ENCODE measurements around the gene LAMA3. TPM values are rescaled to one million over a fixed set of nuclear protein-coding genes. Genes with fewer than 3 reads are reported as not detected.

LAMA3 gene, protein sequence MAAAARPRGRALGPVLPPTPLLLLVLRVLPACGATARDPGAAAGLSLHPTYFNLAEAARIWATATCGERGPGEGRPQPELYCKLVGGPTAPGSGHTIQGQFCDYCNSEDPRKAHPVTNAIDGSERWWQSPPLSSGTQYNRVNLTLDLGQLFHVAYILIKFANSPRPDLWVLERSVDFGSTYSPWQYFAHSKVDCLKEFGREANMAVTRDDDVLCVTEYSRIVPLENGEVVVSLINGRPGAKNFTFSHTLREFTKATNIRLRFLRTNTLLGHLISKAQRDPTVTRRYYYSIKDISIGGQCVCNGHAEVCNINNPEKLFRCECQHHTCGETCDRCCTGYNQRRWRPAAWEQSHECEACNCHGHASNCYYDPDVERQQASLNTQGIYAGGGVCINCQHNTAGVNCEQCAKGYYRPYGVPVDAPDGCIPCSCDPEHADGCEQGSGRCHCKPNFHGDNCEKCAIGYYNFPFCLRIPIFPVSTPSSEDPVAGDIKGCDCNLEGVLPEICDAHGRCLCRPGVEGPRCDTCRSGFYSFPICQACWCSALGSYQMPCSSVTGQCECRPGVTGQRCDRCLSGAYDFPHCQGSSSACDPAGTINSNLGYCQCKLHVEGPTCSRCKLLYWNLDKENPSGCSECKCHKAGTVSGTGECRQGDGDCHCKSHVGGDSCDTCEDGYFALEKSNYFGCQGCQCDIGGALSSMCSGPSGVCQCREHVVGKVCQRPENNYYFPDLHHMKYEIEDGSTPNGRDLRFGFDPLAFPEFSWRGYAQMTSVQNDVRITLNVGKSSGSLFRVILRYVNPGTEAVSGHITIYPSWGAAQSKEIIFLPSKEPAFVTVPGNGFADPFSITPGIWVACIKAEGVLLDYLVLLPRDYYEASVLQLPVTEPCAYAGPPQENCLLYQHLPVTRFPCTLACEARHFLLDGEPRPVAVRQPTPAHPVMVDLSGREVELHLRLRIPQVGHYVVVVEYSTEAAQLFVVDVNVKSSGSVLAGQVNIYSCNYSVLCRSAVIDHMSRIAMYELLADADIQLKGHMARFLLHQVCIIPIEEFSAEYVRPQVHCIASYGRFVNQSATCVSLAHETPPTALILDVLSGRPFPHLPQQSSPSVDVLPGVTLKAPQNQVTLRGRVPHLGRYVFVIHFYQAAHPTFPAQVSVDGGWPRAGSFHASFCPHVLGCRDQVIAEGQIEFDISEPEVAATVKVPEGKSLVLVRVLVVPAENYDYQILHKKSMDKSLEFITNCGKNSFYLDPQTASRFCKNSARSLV (N-terminal part only)
- 1.2 and 2.8 TPM in 2 replicates for total RNA-seq
- polyA plus RNA-seq (2012), result 1.9 TPM

DNA sequence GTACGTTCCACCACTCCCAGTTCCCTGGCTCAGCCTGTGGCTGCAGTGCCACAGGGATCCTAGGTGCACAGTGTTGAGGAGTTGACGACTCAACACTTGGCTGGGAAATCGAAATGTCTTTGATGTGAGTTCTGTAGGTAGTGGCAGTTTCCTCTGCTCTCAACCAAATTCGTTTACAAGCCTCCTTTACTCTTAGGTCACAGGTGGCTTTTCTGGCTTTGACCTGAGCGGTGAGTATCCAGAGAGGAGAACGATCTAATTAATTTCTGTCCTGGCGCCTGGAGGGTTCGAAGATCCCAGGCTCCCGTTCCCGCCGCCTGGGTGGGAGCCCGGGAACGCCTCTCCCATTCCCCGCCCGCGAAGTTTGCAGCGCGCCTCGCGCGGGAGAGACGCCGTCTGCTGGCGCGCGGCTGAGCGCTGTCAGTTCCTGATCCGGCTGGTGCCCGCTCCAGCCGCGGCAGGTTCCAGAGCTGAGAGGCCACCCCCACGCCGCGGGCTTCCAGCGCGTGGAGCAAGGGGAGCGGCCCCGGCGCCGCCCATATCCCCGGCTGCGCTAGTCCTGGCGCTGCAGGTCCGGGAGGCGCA lies at the start of gene LAMA3:
TSS of gene LAMA3 (plus strand) at position 423 of the 585 bp plus-strand sequence. CDS start 231 bp downstream, outside the sequence.
- DNase-seq (ENCODE audit: low read depth), result peak; percentile 55

DNA sequence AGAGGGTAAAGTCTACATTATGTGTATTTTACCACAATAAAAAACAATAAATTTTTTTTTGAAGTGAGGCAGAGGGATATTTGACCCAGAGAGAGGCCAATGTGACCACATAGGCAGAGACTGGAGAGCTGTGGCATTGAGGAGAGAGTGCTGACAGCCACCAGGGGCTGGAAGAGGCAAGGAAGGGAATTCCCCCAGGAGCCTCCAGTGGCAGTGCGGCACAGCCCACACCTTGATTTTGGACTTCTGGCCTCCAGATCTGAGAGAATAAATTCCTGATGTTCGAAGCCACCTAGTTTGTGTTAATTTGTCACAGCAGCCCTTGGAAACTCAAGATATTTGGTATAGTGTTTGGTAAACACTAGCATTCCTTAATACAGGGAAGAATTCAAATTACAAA lies 49.2 kb upstream of the LAMA3 start:
- no peak for DNase-seq (ENCODE audit: low read depth)

DNA sequence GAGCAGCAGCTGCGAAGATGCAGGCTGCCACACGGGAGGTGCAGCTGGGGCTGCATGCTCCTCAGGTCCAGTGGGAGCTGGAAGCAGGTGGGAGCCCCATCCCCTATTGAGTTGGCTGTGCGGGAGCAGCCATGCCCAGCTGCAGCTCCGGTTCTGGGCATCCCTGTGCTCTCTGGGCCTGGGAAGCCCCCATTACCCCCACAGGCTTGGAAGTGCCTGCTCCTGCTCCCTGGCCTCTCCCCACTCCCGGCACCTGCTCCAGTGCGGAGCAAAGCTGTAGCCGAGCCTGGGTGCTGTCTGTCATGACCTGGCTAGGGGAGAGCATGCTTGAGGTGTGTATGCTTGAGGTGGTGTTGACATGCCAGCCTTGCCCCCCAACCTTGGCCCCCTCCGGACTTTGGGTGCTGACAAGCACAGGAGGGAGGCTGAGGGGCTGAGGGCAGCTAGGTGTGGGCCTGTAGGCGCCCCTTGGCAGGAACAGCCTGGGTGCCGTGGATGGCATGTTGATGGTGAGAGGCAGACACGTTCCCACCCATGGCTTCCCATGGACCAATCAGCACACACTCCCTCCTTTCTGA lies 48.0 kb upstream of the LAMA3 start:
- DNase-seq (ENCODE audit: low read depth), result no peak

DNA sequence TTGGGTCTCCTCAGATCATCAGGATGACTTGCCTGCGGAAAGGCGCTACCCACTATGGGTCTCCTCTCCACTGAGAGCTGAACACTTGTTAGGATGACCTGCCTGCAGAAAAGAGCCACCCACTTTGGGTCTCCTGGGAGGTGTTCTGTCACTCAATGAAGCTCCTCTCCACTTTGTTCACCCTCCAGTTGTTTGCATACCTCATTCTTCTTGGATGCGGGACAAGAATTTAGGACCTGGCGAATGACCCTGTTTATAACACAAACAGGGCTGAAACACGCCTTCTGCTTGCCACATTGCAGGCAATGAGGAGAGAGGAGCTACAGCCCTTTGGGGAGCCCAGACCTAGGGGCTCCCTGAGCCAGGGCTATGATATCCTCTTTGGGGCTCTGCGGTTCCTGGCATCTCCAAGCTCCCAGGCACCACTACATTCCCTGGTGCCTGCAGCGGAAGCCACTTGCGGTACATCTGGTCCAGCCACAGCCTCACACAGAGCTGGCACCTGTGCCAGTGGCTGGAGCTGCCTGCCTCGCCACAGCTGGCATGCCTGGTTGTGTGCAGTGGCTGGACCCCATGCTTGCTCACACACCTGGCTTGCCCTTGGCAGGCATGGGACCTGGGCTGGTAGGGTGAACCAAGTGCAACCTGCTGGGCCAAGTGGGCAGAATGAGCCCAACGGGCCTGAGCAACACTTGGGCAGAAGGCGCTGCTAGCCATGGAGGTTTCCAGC lies 47.2 kb upstream of the LAMA3 start:
- DNase-seq (ENCODE audit: low read depth), result no peak

DNA sequence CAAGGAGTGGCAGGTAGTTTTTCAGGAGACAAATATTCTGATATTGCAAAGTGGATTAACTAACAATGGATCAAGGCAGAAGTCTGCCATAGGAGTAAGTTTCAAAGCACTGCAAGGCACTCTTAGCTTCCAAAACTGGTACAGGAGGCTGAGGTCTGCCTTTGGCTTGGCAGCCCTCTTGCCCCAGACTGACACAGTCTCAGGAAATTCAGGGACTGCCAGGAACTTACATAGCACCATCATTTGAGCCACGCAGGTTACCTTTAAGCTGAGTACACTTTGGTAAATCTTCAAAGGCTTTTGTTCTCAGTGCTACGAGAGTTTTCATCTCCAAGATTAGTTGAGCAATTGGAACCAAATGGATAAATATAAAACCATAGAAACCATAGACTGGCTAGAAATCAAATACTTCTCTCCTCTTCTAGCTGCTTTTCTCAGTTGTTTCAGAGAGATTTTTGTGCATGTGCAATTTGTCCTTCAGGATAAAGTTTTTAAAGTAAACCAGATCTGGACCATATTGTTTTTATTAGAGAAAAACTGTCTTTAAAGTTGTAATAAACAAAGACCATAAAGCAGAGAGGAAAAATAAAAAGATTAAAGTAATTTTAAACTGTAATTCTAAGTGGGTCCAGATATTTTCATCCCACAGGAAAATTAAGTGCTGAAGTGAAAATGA lies 45.3 kb upstream of the LAMA3 start:
- DNase-seq (ENCODE audit: low read depth), result no peak

DNA sequence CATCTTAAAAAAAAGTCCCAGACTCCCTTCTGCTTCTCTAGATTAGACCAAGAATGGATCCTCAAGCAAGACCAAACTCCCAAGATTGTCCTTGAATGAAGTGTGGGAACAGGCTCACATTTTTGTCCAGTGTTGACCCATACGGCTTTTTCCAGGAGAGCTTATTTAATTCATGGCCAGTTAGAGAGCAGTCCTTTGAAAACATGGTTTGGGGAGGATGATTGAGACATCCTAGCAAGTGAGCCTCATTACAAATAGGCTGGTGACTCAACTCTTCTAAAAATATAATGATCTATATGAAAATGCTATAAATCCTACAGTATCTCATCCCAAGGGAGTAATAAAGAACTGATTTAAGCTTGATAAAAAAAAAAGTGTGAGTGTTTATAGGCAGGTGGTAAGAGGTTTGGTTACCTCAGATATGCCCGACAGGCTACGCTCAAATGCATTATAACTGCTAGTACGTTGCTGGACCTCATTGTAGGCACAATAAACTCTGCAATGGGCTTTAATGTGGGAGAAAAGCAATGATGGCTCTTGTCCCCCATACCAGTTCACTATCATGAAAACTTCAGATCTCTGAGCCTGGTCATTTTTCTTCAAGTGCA lies 43.6 kb upstream of the LAMA3 start:
- DNase-seq (ENCODE audit: low read depth), result no peak

DNA sequence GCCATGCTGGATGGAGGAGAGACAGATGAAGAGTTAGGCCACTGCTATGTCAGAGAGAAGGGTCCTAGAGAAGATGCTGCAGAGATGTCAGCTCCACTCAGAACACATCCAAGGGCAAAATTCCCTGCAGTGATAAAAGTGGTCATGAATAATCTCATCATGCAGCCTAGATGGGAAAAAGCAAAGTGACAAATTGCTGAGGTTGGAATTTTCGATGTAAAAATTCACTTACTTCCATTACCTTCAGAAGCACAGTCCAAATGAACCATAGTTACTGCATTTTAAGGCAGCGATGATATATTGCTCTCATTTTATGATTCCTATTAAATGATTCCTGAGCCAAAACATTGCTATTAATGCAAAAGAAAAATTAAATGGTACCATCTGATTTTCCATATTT lies 43.0 kb upstream of the LAMA3 start:
- DNase-seq (ENCODE audit: low read depth), result no peak

DNA sequence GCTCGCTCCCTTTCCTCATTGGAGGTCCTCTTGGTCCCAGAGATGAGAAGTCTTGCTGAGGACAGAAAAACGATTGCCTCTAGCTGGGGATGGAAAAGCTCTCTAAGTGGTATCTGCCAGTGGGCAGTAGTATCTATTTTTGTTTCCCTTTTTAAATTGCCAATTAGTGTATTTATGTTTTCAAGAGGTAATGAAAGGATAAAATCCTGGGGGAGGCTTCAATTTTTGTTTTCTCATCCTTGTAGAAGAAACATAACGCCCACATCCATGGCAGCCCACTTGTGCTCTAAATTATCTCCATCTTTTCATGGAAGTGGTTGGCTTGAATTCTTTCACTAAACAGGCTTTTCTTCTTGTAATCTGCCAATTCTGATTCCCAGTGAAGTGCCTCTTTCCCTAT lies 40.8 kb upstream of the LAMA3 start:
- DNase-seq (ENCODE audit: low read depth), result no peak

DNA sequence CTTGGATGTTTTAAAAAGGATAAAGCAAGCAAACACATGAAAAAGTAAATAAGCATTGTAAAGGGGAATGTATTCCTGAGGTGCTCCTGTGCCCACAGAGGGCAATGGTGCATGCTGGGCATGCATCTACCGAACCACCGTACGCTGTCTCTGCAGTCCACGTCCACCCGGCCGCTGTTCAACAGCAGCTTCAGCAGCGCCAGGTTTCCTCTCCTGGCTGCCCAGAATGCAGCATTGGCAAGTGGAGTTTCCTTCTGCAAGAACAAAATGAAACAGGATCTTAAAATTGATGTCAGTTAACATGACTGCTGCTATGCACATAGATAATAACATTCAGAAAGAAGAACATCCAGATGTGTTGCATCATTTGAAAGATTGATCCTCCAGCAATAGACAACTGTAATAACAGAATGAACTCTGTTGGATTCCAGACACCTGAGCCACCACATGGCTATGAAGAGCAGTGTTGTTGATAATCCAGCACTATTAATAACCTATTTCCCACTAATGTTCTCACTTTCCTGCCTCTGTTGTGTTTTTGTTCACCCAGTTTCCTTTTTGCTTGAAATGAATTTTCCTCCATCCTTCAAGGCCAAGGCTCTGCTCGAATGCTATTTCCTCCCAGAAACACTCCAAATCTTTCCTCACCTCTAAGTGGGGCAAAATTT lies 40.2 kb upstream of the LAMA3 start:
- DNase-seq (ENCODE audit: low read depth), result no peak

DNA sequence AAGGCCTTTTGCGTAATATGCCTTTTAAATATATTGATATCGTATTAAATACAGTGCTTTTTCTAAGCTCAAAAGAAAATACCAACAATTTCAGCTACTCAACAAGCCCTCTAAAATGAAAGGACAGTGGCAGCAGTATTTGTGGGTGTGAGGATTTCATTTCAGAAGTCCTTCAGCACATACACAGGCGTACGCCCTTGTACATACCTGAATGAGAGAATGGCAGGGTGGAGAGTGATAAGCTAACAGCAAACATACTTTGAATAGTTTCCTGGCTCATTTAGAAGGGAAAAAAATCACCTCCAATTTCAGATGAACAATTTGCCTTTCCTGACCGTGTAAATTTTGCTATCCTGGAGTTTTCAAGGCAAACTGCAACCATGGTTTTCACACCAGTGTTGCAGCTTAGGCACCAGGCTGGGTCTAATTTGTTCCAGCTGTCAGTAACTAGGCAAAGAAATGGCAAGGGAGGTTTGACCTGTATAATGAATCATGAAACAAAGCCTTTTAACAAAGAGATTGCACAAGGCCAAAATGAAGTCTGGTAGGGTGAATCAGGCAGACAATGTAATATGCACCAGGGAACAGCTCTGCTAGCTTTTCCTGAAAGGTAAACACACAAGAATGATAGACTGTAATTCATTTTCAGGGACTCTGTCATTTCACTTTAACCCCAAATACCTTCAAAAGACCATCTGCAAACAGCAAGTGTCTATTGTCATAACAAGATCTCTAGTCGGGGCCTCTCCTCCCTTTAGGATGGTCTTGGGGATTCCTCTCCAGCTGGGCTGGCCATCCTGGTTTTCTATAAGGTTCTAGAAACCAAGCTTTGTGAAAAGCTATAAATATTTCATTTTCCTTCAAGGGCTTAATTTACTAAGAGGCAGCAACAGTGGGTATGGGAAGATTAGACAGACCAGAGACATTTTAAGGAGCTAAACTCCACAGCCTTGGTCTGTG lies 38.0 kb upstream of the LAMA3 start:
- peak; percentile 62 for DNase-seq (ENCODE audit: low read depth)

DNA sequence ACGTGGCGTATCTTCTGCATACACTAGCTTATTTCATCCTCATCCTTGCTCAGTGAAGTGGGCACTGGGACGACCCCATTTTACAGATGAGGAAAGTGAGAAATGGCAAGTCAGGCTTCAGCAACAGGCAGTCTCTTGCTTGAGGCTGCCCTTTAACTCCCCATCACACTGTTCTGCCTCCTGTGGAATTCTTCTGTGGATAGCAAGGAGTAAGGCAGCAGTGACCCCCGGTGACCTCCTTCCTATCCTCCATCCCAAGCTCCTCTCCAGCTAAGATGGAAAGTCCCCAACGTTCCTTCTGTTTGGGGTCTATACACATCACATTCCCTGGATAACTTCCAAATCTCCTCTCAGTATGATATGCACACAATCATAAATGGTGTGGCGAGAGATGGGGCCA lies 37.0 kb upstream of the LAMA3 start:
- DNase-seq (ENCODE audit: low read depth), result no peak

DNA sequence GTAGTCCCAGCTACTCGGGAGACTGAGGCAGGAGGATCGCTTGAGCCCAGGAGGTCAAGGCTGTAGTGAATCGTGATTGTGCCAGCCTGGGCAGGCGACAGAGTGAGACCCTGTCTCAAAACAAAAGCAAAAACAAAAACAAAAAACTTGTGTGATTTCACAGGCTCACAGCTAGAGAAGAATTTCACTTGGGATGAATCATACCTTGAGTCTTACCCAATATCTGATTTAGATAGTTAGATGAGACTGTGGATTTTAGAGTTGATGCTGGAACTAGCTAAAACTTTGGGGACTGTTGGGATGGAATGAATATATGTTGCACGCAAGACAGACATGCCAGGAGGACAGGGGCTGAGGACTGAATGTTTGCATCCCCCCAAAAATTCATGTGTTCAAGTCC lies 31.0 kb upstream of the LAMA3 start:
- DNase-seq (ENCODE audit: low read depth), result no peak

DNA sequence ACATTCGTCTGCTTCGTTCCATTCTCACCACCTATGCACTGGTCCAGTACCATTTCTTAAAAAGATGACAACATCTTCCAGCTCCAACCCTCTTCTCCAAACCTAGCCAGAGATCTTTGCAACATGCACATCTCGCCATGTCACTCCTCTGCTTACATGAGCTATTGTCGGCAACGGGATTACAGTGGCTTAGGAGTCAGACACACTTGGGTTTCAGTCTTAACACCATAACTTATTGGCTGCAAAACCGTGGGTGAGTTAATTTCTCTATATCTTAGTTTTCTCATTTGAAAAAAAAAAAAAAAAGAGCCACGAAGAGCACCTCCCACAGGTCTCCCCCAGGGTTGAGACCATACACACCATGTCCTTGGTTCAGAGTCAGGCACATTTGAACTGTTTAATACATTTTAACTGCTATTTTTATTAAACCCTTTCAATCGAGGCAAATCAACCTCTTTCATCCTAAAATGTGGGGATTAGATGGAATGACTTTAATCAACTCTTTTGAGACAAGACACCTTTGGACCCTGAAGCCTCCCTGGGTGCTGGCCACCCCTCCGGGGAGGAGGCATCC lies 27.4 kb upstream of the LAMA3 start:
- no peak for DNase-seq (ENCODE audit: low read depth)

DNA sequence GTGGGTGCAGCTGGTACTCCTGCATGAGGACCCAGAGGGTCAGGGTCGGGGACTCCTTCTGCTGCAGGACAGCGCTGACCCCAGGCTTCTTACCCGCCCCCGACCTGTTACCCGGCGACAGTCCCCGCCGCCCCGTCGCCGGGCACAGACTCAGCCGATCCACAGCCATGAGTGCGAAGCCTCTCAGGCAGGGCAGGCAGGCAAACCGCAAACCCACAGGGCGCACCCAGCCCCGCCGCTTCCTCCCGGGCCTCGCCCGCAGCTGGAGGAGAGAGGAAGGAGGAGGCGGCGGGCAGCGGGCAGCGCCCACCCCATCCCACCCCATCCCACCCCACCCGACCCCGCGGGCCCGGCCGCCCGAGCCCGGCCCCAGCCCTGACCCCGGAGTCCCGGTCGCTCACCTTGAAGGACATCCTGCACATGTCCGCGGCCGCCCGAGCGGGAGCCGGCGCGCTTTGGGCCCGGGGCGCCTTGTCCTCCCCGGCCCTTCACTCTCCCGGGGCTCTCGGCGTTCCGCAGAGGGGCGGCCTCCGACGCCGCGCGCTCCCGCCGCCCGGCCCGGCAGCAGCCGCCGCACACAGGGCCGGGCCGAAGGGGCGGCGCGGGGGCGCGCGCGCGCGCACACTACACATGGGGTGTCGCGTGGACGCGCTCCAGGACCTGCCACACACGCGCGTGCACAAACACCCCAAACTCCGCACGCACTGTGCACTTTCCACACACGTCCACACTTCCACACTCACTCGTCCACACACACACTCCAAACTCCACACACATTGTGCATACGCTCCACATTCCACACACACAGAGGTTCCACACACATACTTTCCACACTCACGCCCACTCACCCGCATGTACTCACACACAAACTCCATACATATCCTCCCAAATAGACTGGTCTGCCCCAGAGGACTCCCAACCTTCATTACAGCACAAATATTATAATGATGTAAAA lies 26.7 kb upstream of the LAMA3 start, which contains the start of gene ANKRD29:
TSS of gene ANKRD29 (minus strand) at position 603 of the 955 bp plus-strand sequence. CDS start at position 422, 181 bp downstream.
- DNase-seq (ENCODE audit: low read depth), result peak; percentile 67

DNA sequence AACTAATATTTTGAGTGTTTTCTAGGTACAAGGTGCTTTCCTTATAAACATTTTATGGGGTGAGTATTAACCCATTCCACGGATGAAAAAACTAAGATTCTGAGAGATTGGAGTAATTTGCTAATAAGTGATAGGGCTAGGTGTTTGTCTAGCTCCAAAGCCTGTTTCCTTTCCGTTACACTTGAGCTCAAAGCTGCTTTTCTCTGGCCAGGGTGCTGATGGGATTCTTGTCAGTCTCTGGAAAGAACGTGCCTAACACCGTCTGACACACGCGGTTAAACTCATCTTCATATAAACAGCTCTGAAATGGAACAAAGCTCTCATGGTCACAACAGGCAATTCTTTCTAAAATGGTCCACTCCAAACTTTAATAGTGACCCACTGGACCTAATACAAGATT lies 24.6 kb upstream of the LAMA3 start:
- no peak for DNase-seq (ENCODE audit: low read depth)

DNA sequence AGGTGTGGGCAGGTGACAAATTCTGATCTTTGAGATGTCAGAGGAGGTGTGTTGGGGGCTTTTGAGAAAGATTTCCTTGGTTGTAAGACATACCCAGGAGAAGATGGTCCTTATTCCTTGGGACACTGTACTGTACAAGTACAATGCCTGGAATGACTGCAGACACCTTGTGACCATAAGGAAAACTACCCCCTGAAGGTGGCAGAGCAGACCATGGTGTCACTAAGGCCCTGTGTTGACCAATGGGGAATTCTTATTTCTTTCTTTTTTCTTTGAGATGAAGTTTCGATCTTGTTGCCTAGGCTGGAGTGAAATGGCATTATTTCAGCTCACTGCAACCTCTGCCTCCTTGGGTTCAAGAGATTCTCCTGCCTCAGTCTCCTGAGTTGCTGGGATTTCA lies 22.1 kb upstream of the LAMA3 start:
- DNase-seq (ENCODE audit: low read depth), result no peak
